Ramos (cell line): Measurements from ENCODE around the gene PGAP3.
"Not testable (repeated sequence)": the region's sequence is repeated elsewhere in the genome, so short reads cannot be mapped to it uniquely, and the experiment has no call there.

ENCODE experiments used
- in situ Hi-C: fragments of 300-500 bp; cut with MboI; formaldehyde crosslinking; loops from one replicate; pipeline ENCODE4 v1.14.3; 2022; ENCODE audit warnings: low sequenced_read_pairs; ENCODE audit not compliant: unreplicated experiment

Gene PGAP3

GRCh38 chr17:39687546-39688474 lies at the start of gene PGAP3:
TSS of gene PGAP3 (minus strand) at chr17:39688057. CDS start at chr17:39688014, 43 bp downstream.
- in situ Hi-C loops: no loop called here

- in situ Hi-C loops: no loop called here
These were observed 49.4 kb upstream of the PGAP3 start for GRCh38 chr17:39737206-39737759.

GRCh38 chr17:39736319-39737165 lies 48.7 kb upstream of the PGAP3 start:
- in situ Hi-C loops: no loop called here

GRCh38 chr17:39735882-39736281 lies 48.0 kb upstream of the PGAP3 start:
- in situ Hi-C loops: no loop called here

GRCh38 chr17:39732586-39732985 lies 44.7 kb upstream of the PGAP3 start:
- in situ Hi-C loops: no loop called here

- in situ Hi-C loops: no loop called here
These were observed 42.5 kb upstream of the PGAP3 start, which contains the start of gene MIEN1 for GRCh38 chr17:39730095-39730921. TSS of gene MIEN1 (minus strand) at chr17:39730532. CDS start at chr17:39730495, 37 bp downstream.

- in situ Hi-C loops: no loop called here
These were observed 41.5 kb upstream of the PGAP3 start for GRCh38 chr17:39729280-39729851.

- in situ Hi-C loops: no loop called here
These were observed 39.7 kb upstream of the PGAP3 start for GRCh38 chr17:39727556-39727955.

- in situ Hi-C loops: no loop called here
These were observed 38.8 kb upstream of the PGAP3 start for GRCh38 chr17:39726617-39727016.

- in situ Hi-C loops: not testable (repeated sequence)
These were observed 38.1 kb upstream of the PGAP3 start for GRCh38 chr17:39725923-39726322.

GRCh38 chr17:39724731-39725130 lies 36.9 kb upstream of the PGAP3 start:
- in situ Hi-C loops: no loop called here

- in situ Hi-C loops: no loop called here
These were observed 35.4 kb upstream of the PGAP3 start for GRCh38 chr17:39722965-39723848.

GRCh38 chr17:39722104-39722503 lies 34.2 kb upstream of the PGAP3 start:
- in situ Hi-C loops: no loop called here

GRCh38 chr17:39719563-39720355 lies 31.9 kb upstream of the PGAP3 start:
- in situ Hi-C loops: no loop called here

GRCh38 chr17:39717660-39718059 lies 29.8 kb upstream of the PGAP3 start:
- in situ Hi-C loops: no loop called here

GRCh38 chr17:39716879-39717536 lies 29.2 kb upstream of the PGAP3 start:
- in situ Hi-C loops: no loop called here
